GM12872 (cell line): ENCODE data around the gene PLXNA2.

Experiments
- CTCF ChIP-seq: IDR thresholded peaks from 3 replicates; pipeline ENCODE4 v1.5.1; 2011; ENCODE audit warnings: low read depth, mild to moderate bottlenecking, low read length, moderate library complexity; ENCODE audit not compliant: insufficient read depth

Gene PLXNA2

GRCh38 chr1:208198236-208198635 is 45.9 kb downstream of the PLXNA2 start:
- no peak for TF ChIP-seq CTCF

- TF ChIP-seq CTCF: no peak
Measured at GRCh38 chr1:208194944-208195343, 49.2 kb downstream of the PLXNA2 start.

GRCh38 chr1:208192995-208193394 is 51.2 kb downstream of the PLXNA2 start:
- TF ChIP-seq CTCF: no peak

- no peak for TF ChIP-seq CTCF
Measured at GRCh38 chr1:208190784-208191183, 53.4 kb downstream of the PLXNA2 start.

- no peak for TF ChIP-seq CTCF
Measured at GRCh38 chr1:208189716-208190115, 54.5 kb downstream of the PLXNA2 start.

- no peak for TF ChIP-seq CTCF
Measured at GRCh38 chr1:208189183-208189582, 55.0 kb downstream of the PLXNA2 start.

GRCh38 chr1:208188607-208189006 is 55.6 kb downstream of the PLXNA2 start:
- no peak for TF ChIP-seq CTCF

GRCh38 chr1:208187499-208188041 is 56.6 kb downstream of the PLXNA2 start:
- no peak for TF ChIP-seq CTCF
